Activated naive CD4-positive, alpha-beta T cell treated with anti-CD3 and anti-CD28 coated beads, Interleukin-2, amount 50 U/mL, for 24 hours (primary cell): ENCODE measurements around the gene TGFB2.

Experiments used
- H3K27ac Mint-ChIP-seq: one replicate; pipeline ENCODE4 v1.8.0; 2021; ENCODE audit warnings: mild to moderate bottlenecking, mixed read lengths
- H3K27me3 Mint-ChIP-seq: one replicate; pipeline ENCODE4 v1.8.0; 2021; ENCODE audit warnings: mixed read lengths
- H3K36me3 Mint-ChIP-seq: one replicate; pipeline ENCODE4 v1.8.0; 2021; ENCODE audit warnings: mixed read lengths
- H3K4me1 Mint-ChIP-seq: one replicate; pipeline ENCODE4 v1.8.0; 2021; ENCODE audit warnings: mixed read lengths
- H3K4me3 Mint-ChIP-seq: one replicate; pipeline ENCODE4 v1.8.0; 2021; ENCODE audit warnings: mild to moderate bottlenecking, mixed read lengths
- H3K9me3 Mint-ChIP-seq: one replicate; pipeline ENCODE4 v1.8.0; 2021; ENCODE audit warnings: mixed read lengths

TGFB2 gene

DNA sequence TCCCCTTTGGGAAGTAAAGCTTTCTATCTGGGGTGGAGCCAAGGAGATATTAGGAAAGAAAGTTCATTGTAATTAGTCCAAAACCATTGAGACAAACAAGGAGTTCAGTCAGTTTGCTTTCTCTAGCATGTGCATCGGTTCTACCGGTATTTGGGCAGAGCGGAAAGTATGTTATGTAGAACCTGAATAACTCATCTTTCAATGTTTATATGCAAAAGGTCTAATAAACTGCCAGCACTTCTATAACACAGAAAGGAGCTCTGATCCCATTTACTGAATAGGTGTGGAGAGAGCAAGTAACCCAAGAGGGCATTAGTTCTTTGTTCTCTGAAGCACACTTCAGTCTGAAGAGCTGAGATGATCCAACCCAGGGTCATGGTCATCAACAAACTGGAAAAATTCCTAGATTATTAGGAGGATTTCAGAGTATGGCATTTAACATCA, 3.5 kb downstream of the TGFB2 start:
- no peak overlapping the region for H3K4me3 Mint-ChIP-seq
- H3K4me1 Mint-ChIP-seq = peaks cover 43% of the 10 kb centered on the region
- no peak overlapping the region for H3K27ac Mint-ChIP-seq
- H3K9me3 Mint-ChIP-seq = no peaks in the 10 kb centered on the region
- peaks cover 37% of the 10 kb centered on the region for H3K27me3 Mint-ChIP-seq
- H3K36me3 Mint-ChIP-seq = no peaks in the 10 kb centered on the region

DNA sequence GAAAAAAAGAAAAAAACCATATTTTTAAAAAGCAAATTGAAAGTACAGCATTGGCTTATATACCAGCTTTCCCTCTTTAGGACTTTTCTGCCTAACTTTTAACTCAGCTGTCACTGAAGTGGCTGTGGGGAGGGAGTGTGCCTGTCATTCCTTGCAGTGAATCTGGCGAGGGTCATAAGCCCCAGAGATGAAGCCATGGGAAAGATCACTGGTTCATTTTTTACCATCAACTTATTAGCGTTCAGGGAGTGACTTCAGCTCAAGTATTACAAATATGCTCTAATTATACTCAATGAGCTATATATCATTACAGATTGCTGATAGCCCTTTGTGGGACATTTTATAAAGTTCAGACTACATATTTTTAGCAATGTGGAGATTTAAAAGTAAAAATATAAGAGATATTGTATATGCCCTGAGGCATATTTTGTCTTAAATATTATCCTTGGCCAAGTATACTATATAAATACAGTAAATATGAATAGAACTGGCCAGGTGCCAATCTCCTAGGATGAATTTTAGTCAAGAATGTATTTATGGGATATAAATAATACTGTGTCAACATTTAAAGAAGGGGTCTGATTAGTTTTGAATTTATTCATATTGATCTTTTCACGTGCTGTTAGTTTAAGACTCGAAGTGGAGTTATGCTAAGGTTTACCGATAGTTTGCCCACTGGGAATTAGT, 4.4 kb downstream of the TGFB2 start:
- peaks cover 43% of the 10 kb centered on the region for H3K4me1 Mint-ChIP-seq
- no peaks in the 10 kb centered on the region for H3K9me3 Mint-ChIP-seq
- no peak overlapping the region for H3K4me3 Mint-ChIP-seq
- H3K36me3 Mint-ChIP-seq = no peaks in the 10 kb centered on the region
- peaks cover 37% of the 10 kb centered on the region for H3K27me3 Mint-ChIP-seq
- H3K27ac Mint-ChIP-seq = no peak overlapping the region

GRCh38 chr1:218350035-218350525, 4.9 kb downstream of the TGFB2 start:
- Mint-ChIP-seq H3K27me3 (peaks cover 37% of the 10 kb centered on the region), H3K9me3 (no peaks in the 10 kb centered on the region), H3K36me3 (no peaks in the 10 kb centered on the region), H3K4me3 (no peak overlapping the region), H3K27ac (no peak overlapping the region), H3K4me1 (peaks cover 43% of the 10 kb centered on the region)

DNA sequence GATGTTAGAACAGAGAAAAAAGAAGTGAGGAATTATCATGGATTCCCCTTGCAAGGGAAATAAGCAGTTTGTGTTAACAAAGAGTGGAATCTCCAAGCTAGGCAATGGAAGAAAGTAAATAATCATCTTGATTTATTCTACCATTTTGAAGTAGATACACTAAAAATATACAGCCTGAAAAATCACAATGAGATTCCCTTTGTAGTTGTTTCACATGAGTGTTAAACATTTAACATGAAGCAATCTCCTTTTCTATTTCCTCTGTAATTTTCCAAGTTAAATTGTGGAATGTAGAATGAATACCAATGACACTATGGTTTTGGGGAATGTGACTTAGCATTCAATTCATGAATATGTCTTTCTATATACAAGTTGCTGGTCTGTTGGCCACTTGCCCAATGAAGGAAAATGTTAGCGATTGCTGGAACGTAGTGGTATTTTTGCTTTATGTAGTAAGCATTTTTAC, 5.7 kb downstream of the TGFB2 start:
- H3K27me3 Mint-ChIP-seq = peaks cover 37% of the 10 kb centered on the region
- H3K9me3 Mint-ChIP-seq = no peaks in the 10 kb centered on the region
- H3K4me1 Mint-ChIP-seq = peaks cover 43% of the 10 kb centered on the region
- H3K36me3 Mint-ChIP-seq = no peaks in the 10 kb centered on the region
- H3K27ac Mint-ChIP-seq = peak overlapping the region; percentile 19
- peak overlapping the region; percentile 59 for H3K4me3 Mint-ChIP-seq

- Mint-ChIP-seq H3K27me3 (peaks cover 33% of the 10 kb centered on the region), H3K27ac (peak overlapping the region; percentile 2), H3K36me3 (no peaks in the 10 kb centered on the region), H3K4me1 (peaks cover 37% of the 10 kb centered on the region), H3K4me3 (peak overlapping the region; percentile 59), H3K9me3 (no peaks in the 10 kb centered on the region)
Observed at GRCh38 chr1:218351391-218352074, 6.4 kb downstream of the TGFB2 start.

- H3K27me3 Mint-ChIP-seq = peaks cover 27% of the 10 kb centered on the region
- no peak overlapping the region for H3K4me3 Mint-ChIP-seq
- H3K9me3 Mint-ChIP-seq = no peaks in the 10 kb centered on the region
- H3K4me1 Mint-ChIP-seq = peaks cover 31% of the 10 kb centered on the region
- no peak overlapping the region for H3K27ac Mint-ChIP-seq
- H3K36me3 Mint-ChIP-seq = no peaks in the 10 kb centered on the region
Observed at GRCh38 chr1:218352075-218352438, 6.9 kb downstream of the TGFB2 start.

- Mint-ChIP-seq H3K27me3 (peaks cover 15% of the 10 kb centered on the region), H3K27ac (no peak overlapping the region), H3K4me1 (peaks cover 17% of the 10 kb centered on the region), H3K4me3 (no peak overlapping the region), H3K36me3 (no peaks in the 10 kb centered on the region), H3K9me3 (no peaks in the 10 kb centered on the region)
Observed at GRCh38 chr1:218353656-218354055, 8.5 kb downstream of the TGFB2 start.

GRCh38 chr1:218355278-218355677, 10.1 kb downstream of the TGFB2 start:
- Mint-ChIP-seq H3K27ac (no peak overlapping the region), H3K9me3 (no peaks in the 10 kb centered on the region), H3K27me3 (peaks cover 5% of the 10 kb centered on the region), H3K36me3 (no peaks in the 10 kb centered on the region), H3K4me1 (peaks cover 17% of the 10 kb centered on the region), H3K4me3 (no peak overlapping the region)

DNA sequence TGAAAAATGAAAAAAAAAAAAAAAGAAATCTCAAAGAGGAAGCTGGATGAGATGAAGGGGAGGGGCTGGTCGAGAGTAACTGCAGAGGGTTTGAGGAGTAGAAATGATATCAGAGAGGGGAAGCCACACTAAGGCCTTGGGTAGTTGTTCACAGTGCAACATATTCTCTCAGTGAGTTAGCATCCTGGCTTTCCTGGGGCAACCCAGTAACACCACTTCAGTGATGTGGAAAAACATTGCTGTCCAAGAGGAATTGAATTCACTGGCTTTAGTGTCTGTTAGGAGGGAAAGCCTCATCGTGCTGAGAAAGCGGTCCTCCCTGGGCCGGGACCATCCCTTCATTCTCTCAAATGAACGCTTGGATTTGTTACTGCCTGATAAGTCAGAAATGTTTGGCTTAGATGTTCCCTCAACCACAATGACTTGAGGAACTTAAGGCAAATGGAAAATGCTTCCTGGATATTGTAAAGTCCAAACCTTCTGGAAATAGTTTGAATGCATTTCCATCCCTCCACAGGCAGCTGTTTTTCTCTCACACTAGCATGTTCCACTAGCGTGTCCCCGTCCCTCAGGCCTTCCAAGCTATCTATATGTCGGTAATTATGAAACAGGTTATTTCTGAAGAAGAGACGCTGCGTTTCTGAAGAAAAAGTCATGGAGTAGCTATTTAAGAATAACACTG, 12.2 kb downstream of the TGFB2 start:
- Mint-ChIP-seq H3K27ac (no peak overlapping the region), H3K36me3 (no peaks in the 10 kb centered on the region), H3K9me3 (no peaks in the 10 kb centered on the region)

DNA sequence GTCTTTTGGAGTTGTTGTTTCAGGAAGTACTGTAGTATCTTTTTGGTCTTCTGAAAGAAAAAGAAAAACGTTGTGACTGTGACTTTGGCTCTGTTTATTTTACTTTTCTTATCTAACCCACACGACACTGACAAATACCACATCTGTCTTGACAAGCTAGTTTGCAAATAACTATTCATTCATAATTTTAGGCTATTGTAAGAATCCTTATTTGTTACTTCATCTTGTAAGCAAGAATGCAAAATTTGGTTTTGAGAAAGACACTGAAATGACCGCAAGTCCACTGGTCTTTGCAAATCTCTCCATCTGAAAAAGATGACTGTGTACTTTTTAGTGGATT, 12.7 kb downstream of the TGFB2 start:
- Mint-ChIP-seq H3K27me3 (peaks cover 2% of the 10 kb centered on the region), H3K9me3 (no peaks in the 10 kb centered on the region), H3K4me1 (no peaks in the 10 kb centered on the region), H3K36me3 (no peaks in the 10 kb centered on the region), H3K4me3 (no peak overlapping the region), H3K27ac (no peak overlapping the region)

More for the DNA sequence above, 12.2 kb downstream of the TGFB2 start:
- peaks cover 2% of the 10 kb centered on the region for H3K27me3 Mint-ChIP-seq
- H3K4me1 Mint-ChIP-seq = no peaks in the 10 kb centered on the region
- no peak overlapping the region for H3K4me3 Mint-ChIP-seq

GRCh38 chr1:218361298-218362065, 16.3 kb downstream of the TGFB2 start:
- H3K4me1 Mint-ChIP-seq = no peaks in the 10 kb centered on the region
- no peak overlapping the region for H3K27ac Mint-ChIP-seq
- no peaks in the 10 kb centered on the region for H3K36me3 Mint-ChIP-seq
- H3K9me3 Mint-ChIP-seq = no peaks in the 10 kb centered on the region
- no peaks in the 10 kb centered on the region for H3K27me3 Mint-ChIP-seq
- H3K4me3 Mint-ChIP-seq = no peak overlapping the region

DNA sequence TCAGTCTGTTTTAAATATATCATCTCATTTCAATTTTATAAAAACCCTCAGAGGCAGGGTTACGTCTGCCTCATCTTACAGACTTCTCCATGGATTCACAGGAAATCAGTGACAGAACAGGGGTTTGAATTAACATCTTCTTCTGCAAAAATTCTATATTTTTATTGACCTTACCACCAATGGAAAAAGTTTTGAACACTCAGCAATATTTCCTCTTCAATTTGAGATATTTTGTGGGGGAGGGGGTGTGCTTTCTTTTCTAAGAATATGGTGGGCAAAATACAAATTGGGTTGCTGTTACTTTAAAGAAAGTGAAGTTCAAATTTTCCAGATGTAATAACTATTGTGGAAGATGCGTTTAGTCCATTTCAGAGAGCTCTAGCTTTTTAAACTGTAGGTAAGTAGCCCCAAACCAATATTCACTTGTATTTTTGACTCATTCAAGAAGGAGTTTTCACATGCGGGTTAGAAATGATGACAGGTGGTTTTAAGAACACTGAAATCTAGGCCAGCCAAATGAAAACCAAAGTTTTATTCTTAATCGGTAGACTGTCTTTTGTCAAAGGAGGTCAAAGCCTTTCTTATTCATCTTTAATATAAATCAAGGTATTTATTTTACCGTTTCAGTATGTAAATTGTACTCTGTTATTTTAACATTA, 17.4 kb downstream of the TGFB2 start:
- Mint-ChIP-seq H3K4me3 (no peak overlapping the region), H3K36me3 (no peaks in the 10 kb centered on the region), H3K27ac (no peak overlapping the region), H3K27me3 (no peaks in the 10 kb centered on the region), H3K9me3 (no peaks in the 10 kb centered on the region), H3K4me1 (no peaks in the 10 kb centered on the region)

GRCh38 chr1:218363141-218363540, 18.0 kb downstream of the TGFB2 start:
- Mint-ChIP-seq H3K36me3 (no peaks in the 10 kb centered on the region), H3K9me3 (no peaks in the 10 kb centered on the region), H3K4me3 (no peak overlapping the region), H3K27me3 (no peaks in the 10 kb centered on the region), H3K4me1 (no peaks in the 10 kb centered on the region), H3K27ac (no peak overlapping the region)

GRCh38 chr1:218364028-218364710, 19.0 kb downstream of the TGFB2 start:
- H3K4me3 Mint-ChIP-seq = no peak overlapping the region
- no peak overlapping the region for H3K27ac Mint-ChIP-seq
- no peaks in the 10 kb centered on the region for H3K9me3 Mint-ChIP-seq
- no peaks in the 10 kb centered on the region for H3K27me3 Mint-ChIP-seq
- H3K36me3 Mint-ChIP-seq = no peaks in the 10 kb centered on the region
- no peaks in the 10 kb centered on the region for H3K4me1 Mint-ChIP-seq
